Dedifferentiated amniotic fluid mesenchymal stem cell (primary cell): Measurements from ENCODE around the gene VAMP3.
"Not testable (repeated sequence)": the region's sequence is repeated elsewhere in the genome, so short reads cannot be mapped to it uniquely, and the experiment has no call there.

Source experiments
- DNase-seq: peaks from one replicate; pipeline ENCODE4 v3.0.0-alpha.2; 2016; ENCODE audit errors: extremely low spot score

VAMP3 gene

GRCh38 chr1:7768583-7768982 is 2.5 kb upstream of the VAMP3 start:
- no peak for DNase-seq

DNA sequence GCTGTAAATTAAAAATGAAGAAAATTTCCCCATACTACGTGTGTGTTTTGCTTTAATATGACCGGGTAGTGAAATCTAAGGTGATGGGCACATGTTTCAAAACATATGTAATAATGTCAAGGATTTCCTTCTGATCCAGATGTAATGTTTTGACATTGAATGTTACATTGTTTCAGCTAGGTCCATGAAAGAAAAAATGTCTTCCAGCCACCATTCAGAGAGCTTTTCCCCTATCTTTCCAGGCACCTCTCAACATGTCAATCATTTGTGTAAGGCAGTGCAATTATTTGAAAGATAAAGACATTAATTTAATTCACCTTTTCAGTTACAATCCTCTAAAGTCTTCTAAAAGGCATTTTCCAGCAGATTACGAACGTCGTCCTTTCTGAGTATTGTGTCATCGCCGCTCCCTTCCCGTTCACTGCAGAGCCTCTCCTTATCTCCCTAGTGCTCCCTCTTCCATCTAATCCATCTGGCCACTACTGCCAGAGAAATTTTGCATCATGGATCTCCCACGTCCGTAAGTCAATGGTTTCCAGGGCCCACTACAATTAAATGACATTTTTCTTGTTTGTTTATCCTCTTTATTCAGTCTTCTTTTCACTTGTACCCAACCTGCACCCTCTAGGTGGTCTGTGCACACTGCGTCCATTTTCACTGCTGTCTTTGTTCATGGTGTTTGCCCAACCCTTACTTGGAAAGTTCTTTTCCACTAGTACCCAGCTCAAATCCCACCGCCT is 1.3 kb upstream of the VAMP3 start:
- DNase-seq, result no peak

DNA sequence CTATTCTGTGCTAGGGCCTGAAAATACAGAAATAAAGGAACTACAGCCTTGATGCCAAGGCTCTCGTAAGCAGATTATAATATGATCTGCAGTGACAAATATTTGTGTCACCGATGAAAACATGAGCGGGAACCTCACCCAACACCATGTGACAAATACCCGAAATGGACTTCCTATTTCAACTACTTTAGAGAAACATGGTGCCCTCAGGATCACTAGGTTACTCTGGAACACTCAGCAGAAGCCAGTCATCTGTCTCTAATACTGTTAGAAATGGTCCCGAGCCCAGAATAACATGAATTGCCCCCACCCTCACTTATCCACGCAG is 463 bp upstream of the VAMP3 start:
- DNase-seq, result no peak

- DNase-seq, result no peak
These were observed 765 bp downstream of the VAMP3 start for GRCh38 chr1:7771823-7772299.

DNA sequence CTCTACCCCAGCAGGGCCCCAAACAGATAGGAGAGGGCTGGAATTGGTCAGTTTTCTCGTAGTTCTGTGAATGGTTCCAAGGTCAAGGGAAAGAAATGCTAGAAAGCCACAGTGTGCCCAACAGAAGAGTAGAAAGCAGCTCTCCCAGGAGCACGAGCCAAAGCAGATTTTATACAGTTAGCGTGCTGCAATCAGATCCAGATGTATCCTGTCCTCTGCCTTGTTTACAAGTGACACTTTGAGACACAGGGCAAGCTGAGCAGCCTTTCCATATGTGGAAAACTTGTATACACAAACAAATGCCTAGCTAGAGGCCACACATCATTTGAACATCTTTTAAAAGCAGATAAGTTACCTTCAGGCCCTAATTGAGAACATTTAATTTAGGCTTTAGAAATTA is 6.5 kb downstream of the VAMP3 start:
- no peak for DNase-seq

DNA sequence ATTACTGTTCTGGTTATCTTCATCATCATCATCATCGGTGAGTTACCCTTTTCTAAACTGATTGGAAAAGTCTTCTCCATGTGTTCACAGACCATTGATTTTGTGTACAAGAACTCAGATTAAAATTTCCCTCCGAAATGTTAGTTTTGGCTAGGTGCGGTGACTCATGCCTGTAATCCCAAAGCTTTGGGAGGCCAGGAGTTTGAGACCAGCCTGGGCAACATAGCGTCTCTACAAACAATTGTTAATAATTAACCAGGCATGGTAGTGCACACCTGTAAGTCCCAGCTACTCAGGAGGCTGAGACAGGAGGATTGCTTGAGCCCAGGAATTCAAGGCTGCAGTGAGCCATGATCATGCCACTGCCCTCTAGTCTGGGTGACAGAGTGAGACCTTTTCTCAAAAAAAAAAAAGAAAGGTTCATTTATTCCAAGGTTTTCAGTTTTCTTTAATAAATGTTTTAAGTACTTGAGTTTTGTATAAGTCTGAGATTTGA is 7.1 kb downstream of the VAMP3 start:
- DNase-seq, result no peak

- DNase-seq, result no peak
These were observed 9.9 kb downstream of the VAMP3 start for GRCh38 chr1:7780976-7781375.

GRCh38 chr1:7781501-7781900 is 10.4 kb downstream of the VAMP3 start:
- DNase-seq, result no peak

DNA sequence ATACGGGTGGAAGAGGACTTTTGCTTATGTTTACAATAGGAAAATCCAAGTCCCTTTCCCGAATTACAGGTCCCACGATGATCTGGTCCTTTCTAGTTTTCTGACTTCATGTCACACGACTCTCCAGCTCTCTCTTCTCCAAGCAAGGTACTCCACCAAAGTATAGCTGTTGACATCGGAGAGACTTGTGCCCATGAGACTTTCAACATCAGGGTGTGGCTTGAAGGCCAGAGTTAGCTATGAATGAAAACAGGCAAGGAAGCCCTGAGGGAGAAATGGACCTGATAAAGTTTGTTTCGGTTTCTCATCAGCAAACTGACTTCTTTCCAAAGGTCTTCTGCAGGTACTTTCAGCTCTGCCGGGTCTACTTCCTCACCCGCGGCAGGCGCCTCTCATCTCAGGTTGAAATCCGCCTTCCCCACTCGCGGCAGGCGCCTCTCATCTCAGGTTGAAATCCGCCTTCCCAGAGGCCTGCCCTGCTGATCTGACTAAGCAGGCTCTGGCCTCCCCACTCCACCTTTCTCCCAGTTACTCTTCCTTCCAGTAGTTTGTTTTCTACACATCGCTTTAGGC is 10.9 kb downstream of the VAMP3 start:
- DNase-seq, result no peak

DNA sequence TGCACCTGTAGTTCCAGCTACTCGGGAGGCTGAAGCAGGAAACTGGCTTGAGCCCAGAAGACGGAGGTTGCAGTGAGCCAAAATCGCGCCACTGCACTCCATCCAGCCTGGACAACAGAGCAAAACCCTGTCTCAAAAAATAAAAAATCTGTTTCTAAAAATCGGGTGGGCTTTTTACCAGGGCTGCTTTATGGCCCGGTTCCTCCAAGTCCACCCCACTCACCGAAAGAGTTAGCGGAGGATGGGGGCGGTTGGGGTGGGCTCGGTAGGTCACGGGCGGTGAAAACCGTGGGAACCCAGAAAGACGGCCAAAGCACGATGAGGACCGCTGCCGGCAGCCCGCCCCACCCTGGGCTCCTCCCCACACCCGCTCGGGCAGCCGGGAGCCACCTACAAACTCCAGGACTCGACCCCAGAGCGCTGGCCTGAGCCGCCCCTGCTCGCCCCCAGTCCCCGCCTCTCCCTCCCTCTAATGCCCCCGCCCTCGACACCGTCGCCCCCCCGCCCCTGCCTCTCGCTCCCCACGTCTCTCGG is 12.1 kb downstream of the VAMP3 start:
- DNase-seq, result peak; percentile 19

GRCh38 chr1:7783826-7784491 is 12.9 kb downstream of the VAMP3 start, which contains the start of gene PER3:
PER3 (plus strand) TSS chr1:7784291; CDS start chr1:7784878, 587 bp downstream.
- DNase-seq, result peak; percentile 94

- no peak for DNase-seq
These were observed 13.5 kb downstream of the VAMP3 start for GRCh38 chr1:7784492-7785071.

DNA sequence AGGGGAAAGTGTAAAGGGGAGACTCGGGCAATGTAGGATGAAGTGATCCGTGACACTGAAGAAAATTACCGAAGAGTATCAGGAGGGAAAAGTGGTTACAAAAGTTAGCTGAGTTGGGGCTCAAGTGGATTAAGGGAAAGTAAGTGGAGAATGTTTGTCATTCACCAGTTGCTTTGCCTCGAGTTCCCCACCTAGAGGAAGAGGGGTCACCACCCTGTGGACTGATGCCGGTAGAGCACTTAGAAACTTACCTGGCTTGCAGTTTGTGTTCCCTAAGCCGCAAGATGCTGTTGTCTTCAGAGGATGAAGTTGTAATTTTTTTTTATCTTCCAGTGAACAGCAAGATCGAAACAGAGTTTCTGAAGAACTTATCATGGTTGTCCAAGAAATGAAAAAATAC is 14.0 kb downstream of the VAMP3 start:
- DNase-seq, result no peak

- DNase-seq, result no peak
These were observed 15.7 kb downstream of the VAMP3 start for GRCh38 chr1:7786795-7787194.

DNA sequence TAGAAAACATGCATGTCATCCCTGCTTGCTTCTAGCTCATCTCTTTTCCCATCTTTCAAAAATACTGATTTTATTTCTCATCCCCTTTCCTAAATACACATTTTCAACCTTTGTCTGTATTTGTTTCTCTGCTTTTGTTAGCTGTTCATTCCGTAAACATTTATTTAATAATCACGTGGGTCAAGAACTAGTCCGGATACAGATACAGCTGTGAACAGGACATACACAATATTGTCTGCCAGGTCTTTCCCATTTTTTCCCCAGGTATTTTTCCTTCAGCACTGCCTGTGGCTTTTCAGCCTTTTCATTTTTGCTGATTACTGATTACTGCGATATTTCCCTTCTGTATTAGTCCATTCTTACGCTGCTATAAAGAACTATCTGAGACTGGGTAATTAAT is 18.7 kb downstream of the VAMP3 start:
- DNase-seq, result no peak

DNA sequence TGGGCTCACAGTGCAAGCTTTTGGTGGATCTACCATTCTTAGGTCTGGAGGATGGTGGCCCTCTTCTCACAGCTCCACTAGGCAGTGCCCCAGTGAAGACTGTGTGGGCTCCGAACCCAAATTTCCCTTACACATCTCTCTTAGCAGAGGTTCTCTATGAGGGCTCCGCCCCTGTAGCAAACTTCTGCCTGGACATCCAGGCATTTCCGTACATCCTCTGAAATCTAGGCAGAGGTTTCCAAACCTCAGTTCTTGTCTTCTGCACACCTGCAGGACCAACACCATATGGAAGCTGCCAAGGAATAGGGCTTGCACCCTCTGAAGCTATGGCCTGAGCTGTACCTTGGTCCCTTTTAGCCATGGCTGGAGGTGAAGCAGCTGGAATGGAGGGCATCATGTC is 19.9 kb downstream of the VAMP3 start:
- not testable (repeated sequence) for DNase-seq

- no peak for DNase-seq
These were observed 24.3 kb downstream of the VAMP3 start for GRCh38 chr1:7795406-7795805.

GRCh38 chr1:7805460-7805859 is 34.4 kb downstream of the VAMP3 start:
- no peak for DNase-seq

GRCh38 chr1:7808253-7808844 is 37.3 kb downstream of the VAMP3 start:
- DNase-seq, result no peak

GRCh38 chr1:7809742-7810141 is 38.6 kb downstream of the VAMP3 start:
- no peak for DNase-seq

- DNase-seq, result peak; percentile 20
These were observed 39.3 kb downstream of the VAMP3 start for GRCh38 chr1:7810395-7810794.

- no peak for DNase-seq
These were observed 40.4 kb downstream of the VAMP3 start for GRCh38 chr1:7811476-7811875.
